Hepatocyte (in vitro differentiated cells): ENCODE measurements around the gene PDE7B. TPM values are rescaled to one million over a fixed set of nuclear protein-coding genes. Genes with fewer than 3 reads are reported as not detected.

Experiments
- DNase-seq: peaks from one replicate; pipeline ENCODE4 v3.0.0-alpha.2; 2016; ENCODE audit warnings: low spot score
- H2AFZ ChIP-seq: fragments of 200-600 bp; sonication (generic); 2 replicates; pipeline ENCODE4 v1.6.0; 2016; ENCODE audit warnings: antibody characterized with exemption, mild to moderate bottlenecking
- H3K27ac ChIP-seq: fragments of 200-600 bp; sonication (generic); 2 replicates; pipeline ENCODE4 v1.5.1; 2016; ENCODE audit warnings: mild to moderate bottlenecking
- H3K27me3 ChIP-seq: fragments of 200-600 bp; sonication (generic); 2 replicates; pipeline ENCODE4 v1.6.1; 2016
- H3K36me3 ChIP-seq: fragments of 200-600 bp; sonication (generic); replicated peaks from 2 replicates; pipeline ENCODE4 v1.5.1; 2016; ENCODE audit warnings: low read depth; ENCODE audit not compliant: insufficient read depth
- H3K4me1 ChIP-seq: fragments of 200-600 bp; sonication (generic); 2 replicates; pipeline ENCODE4 v1.5.1; 2016; ENCODE audit warnings: mild to moderate bottlenecking, moderate library complexity; ENCODE audit not compliant: insufficient read depth
- H3K4me2 ChIP-seq: fragments of 200-600 bp; sonication (generic); 2 replicates; pipeline ENCODE4 v1.6.0; 2016
- H3K4me3 ChIP-seq: fragments of 200-600 bp; sonication (generic); 2 replicates; pipeline ENCODE4 v1.5.1; 2016; ENCODE audit warnings: mild to moderate bottlenecking
- H3K79me2 ChIP-seq: fragments of 200-600 bp; sonication (generic); 2 replicates; pipeline ENCODE4 v1.6.0; 2017; ENCODE audit warnings: mild to moderate bottlenecking
- H3K9me2 ChIP-seq: fragments of 200-600 bp; sonication (generic); replicated peaks from 2 replicates; pipeline ENCODE4 v1.6.0; 2017; ENCODE audit warnings: mild to moderate bottlenecking; ENCODE audit not compliant: insufficient read depth
- H3K9me3 ChIP-seq: fragments of 200-600 bp; sonication (generic); 2 replicates; pipeline ENCODE4 v1.5.1; 2016; ENCODE audit warnings: low read depth, mild to moderate bottlenecking
- H4K20me1 ChIP-seq: fragments of 200-600 bp; sonication (generic); 2 replicates; pipeline ENCODE4 v1.6.0; 2016; ENCODE audit warnings: mild to moderate bottlenecking; ENCODE audit not compliant: insufficient read depth, poor library complexity, severe bottlenecking
- CTCF ChIP-seq: fragments of 200-600 bp; sonication (generic); IDR thresholded peaks from 2 replicates; pipeline ENCODE4 v1.5.1; 2016; ENCODE audit warnings: antibody characterized with exemption, mild to moderate bottlenecking; ENCODE audit not compliant: poor library complexity
- EZH2 ChIP-seq: fragments of 200-600 bp; sonication (generic); IDR thresholded peaks from 2 replicates; pipeline ENCODE4 v1.6.1; 2016; ENCODE audit warnings: antibody characterized with exemption, mild to moderate bottlenecking, borderline replicate concordance
- EZH2phosphoT487 ChIP-seq: fragments of 200-600 bp; sonication (generic); IDR thresholded peaks from one replicate; pipeline ENCODE4 v1.6.1; 2018; ENCODE audit warnings: antibody characterized with exemption, mild to moderate bottlenecking, low read depth, moderate library complexity; ENCODE audit not compliant: unreplicated experiment, severe bottlenecking
- WGBS: methylation state at CpG from one replicate; pipeline ENCODE4 v1.1.6; 2016; ENCODE audit warnings: low lambda C conversion rate; ENCODE audit errors: missing lambda C conversion rate; 5-methylcytosine and 5-hydroxymethylcytosine counted together
- polyA plus RNA-seq: library from polyadenylated mRNA; unstranded; fragments of >200 nt; fragmentation: Nextera tagmentation; extraction: Ambion mirVana; gene quantifications from 2 replicates; pipeline ENCODE4 v1.2.1, GENCODE V29; 2016
- total RNA-seq: library from RNA; depleted of rRNA; stranded (reverse); fragments of >200 nt; gene quantifications from 2 replicates; pipeline ENCODE4 v1.2.3, GENCODE V29; 2014

Gene PDE7B
- total and polyA plus RNA-seq, 2 experiments from 2014 or later, result 3.4 to 7.2 TPM

GRCh38 chr6:136066005-136066404, 214.5 kb downstream of the PDE7B start:
- Histone ChIP-seq H3K4me3 (no peak overlapping the region), H3K27ac (no peak overlapping the region), H3K27me3 (no peaks in the 10 kb centered on the region), H3K36me3 (no peaks in the 10 kb centered on the region), H3K9me3 (no peaks in the 10 kb centered on the region), H3K4me2 (no peak overlapping the region), H3K79me2 (no peaks in the 10 kb centered on the region), H2AFZ (no peak overlapping the region), H4K20me1 (no peaks in the 10 kb centered on the region), H3K4me1 (no peaks in the 10 kb centered on the region), H3K9me2 (no peaks in the 10 kb centered on the region)
- 84% methylated on average over 3 of the region's 3 CpGs for WGBS
- TF ChIP-seq EZH2 (no peak), EZH2phosphoT487 (no peak), CTCF (no peak)
- no peak for DNase-seq

- Histone ChIP-seq H3K79me2 (no peaks in the 10 kb centered on the region), H3K27ac (peak overlapping the region; percentile 32), H3K4me1 (no peaks in the 10 kb centered on the region), H3K27me3 (no peaks in the 10 kb centered on the region), H4K20me1 (no peaks in the 10 kb centered on the region), H2AFZ (no peak overlapping the region), H3K4me3 (no peak overlapping the region), H3K36me3 (no peaks in the 10 kb centered on the region), H3K9me2 (no peaks in the 10 kb centered on the region), H3K4me2 (no peak overlapping the region), H3K9me3 (no peaks in the 10 kb centered on the region)
- TF ChIP-seq EZH2 (no peak), CTCF (no peak), EZH2phosphoT487 (no peak)
- DNase-seq, result no peak
- WGBS, result 70% methylated on average over 10 of the region's 10 CpGs
Observed at GRCh38 chr6:136067731-136068341, 216.3 kb downstream of the PDE7B start.

GRCh38 chr6:136069119-136069518, 217.6 kb downstream of the PDE7B start:
- Histone ChIP-seq H3K27me3 (no peaks in the 10 kb centered on the region), H3K79me2 (no peaks in the 10 kb centered on the region), H3K36me3 (no peaks in the 10 kb centered on the region), H3K4me3 (no peak overlapping the region), H3K27ac (no peak overlapping the region), H2AFZ (no peak overlapping the region), H3K9me3 (no peaks in the 10 kb centered on the region), H3K9me2 (no peaks in the 10 kb centered on the region), H3K4me1 (no peaks in the 10 kb centered on the region), H3K4me2 (no peak overlapping the region), H4K20me1 (no peaks in the 10 kb centered on the region)
- 45% methylated on average over 2 of the region's 2 CpGs for WGBS
- peak; percentile 18 for DNase-seq
- TF ChIP-seq EZH2 (no peak), CTCF (no peak), EZH2phosphoT487 (no peak)
